Glutamatergic neuron (in vitro differentiated cells): ENCODE data around the gene NEURL1B. TPM values are rescaled to one million over a fixed set of nuclear protein-coding genes. Genes with fewer than 3 reads are reported as not detected.

ENCODE experiments used
- DNase-seq: peaks from one replicate; pipeline ENCODE4 v3.0.0; 2022
- H3K27ac Mint-ChIP-seq: one replicate; pipeline ENCODE4 v1.8.0; 2020; ENCODE audit warnings: mild to moderate bottlenecking, mixed read lengths, inconsistent platforms; ENCODE audit not compliant: unreplicated experiment
- H3K27me3 Mint-ChIP-seq: one replicate; pipeline ENCODE4 v1.8.0; 2020; ENCODE audit warnings: mild to moderate bottlenecking, moderate library complexity, mixed read lengths, inconsistent platforms; ENCODE audit not compliant: unreplicated experiment
- H3K36me3 Mint-ChIP-seq: one replicate; pipeline ENCODE4 v1.8.0; 2020; ENCODE audit warnings: mild to moderate bottlenecking, mixed read lengths, inconsistent platforms; ENCODE audit not compliant: unreplicated experiment
- H3K4me1 Mint-ChIP-seq: one replicate; pipeline ENCODE4 v1.8.0; 2020; ENCODE audit warnings: mild to moderate bottlenecking, low read depth, mixed read lengths, inconsistent platforms; ENCODE audit not compliant: unreplicated experiment
- H3K4me3 Mint-ChIP-seq: one replicate; pipeline ENCODE4 v1.8.0; 2020; ENCODE audit warnings: mild to moderate bottlenecking, mixed read lengths, inconsistent platforms; ENCODE audit not compliant: unreplicated experiment
- H3K9me3 Mint-ChIP-seq: one replicate; pipeline ENCODE4 v1.8.0; 2020; ENCODE audit warnings: mild to moderate bottlenecking, moderate library complexity, mixed read lengths, inconsistent platforms; ENCODE audit not compliant: unreplicated experiment
- CTCF ChIP-seq: fragments of 200-600 bp; sonication (generic); IDR thresholded peaks from one replicate; pipeline ENCODE4 v1.5.0; 2021; ENCODE audit not compliant: partially characterized antibody, unreplicated experiment
- total RNA-seq: library from RNA; stranded (reverse); fragmentation: NEBNext Ultra II Directional; extraction: Animal tissue kit (Norgen Biotek cat#: 25700); gene quantifications from one replicate; pipeline ENCODE4 v1.2.1, GENCODE V29; 2021; ENCODE audit not compliant: unreplicated experiment

The NEURL1B gene
- total RNA-seq, 1 donor from 2014 or later = 11.4 TPM

GRCh38 chr5:172697123-172698121, 56.4 kb downstream of the NEURL1B start:
- Mint-ChIP-seq H3K27me3 (peaks cover 2% of the 10 kb centered on the region), H3K27ac (peak overlapping the region; percentile 28), H3K4me1 (peaks cover 11% of the 10 kb centered on the region), H3K4me3 (peak overlapping the region; percentile 20), H3K9me3 (no peaks in the 10 kb centered on the region), H3K36me3 (no peaks in the 10 kb centered on the region)
- DNase-seq = peak; percentile 86
- TF ChIP-seq CTCF = peak; percentile 88

GRCh38 chr5:172699423-172699822, 58.4 kb downstream of the NEURL1B start:
- H3K9me3 Mint-ChIP-seq = no peaks in the 10 kb centered on the region
- peaks cover 2% of the 10 kb centered on the region for H3K27me3 Mint-ChIP-seq
- TF ChIP-seq CTCF = no peak
- peaks cover 3% of the 10 kb centered on the region for H3K36me3 Mint-ChIP-seq
- no peak overlapping the region for H3K27ac Mint-ChIP-seq
- peaks cover 11% of the 10 kb centered on the region for H3K4me1 Mint-ChIP-seq
- H3K4me3 Mint-ChIP-seq = no peak overlapping the region
- DNase-seq = no peak

GRCh38 chr5:172699999-172700364, 58.9 kb downstream of the NEURL1B start:
- H3K4me1 Mint-ChIP-seq = peaks cover 11% of the 10 kb centered on the region
- no peak for TF ChIP-seq CTCF
- H3K27ac Mint-ChIP-seq = no peak overlapping the region
- H3K9me3 Mint-ChIP-seq = no peaks in the 10 kb centered on the region
- no peak overlapping the region for H3K4me3 Mint-ChIP-seq
- no peak for DNase-seq
- H3K36me3 Mint-ChIP-seq = peaks cover 7% of the 10 kb centered on the region
- H3K27me3 Mint-ChIP-seq = peaks cover 3% of the 10 kb centered on the region

GRCh38 chr5:172700365-172701290, 59.6 kb downstream of the NEURL1B start:
- H3K4me1 Mint-ChIP-seq = peaks cover 11% of the 10 kb centered on the region
- H3K36me3 Mint-ChIP-seq = peaks cover 7% of the 10 kb centered on the region
- no peak for DNase-seq
- no peak overlapping the region for H3K27ac Mint-ChIP-seq
- peak overlapping the region; percentile 4 for H3K4me3 Mint-ChIP-seq
- TF ChIP-seq CTCF = no peak
- H3K9me3 Mint-ChIP-seq = no peaks in the 10 kb centered on the region
- peaks cover 3% of the 10 kb centered on the region for H3K27me3 Mint-ChIP-seq
